ENCODE measurements around the gene SOX5.

DNA sequence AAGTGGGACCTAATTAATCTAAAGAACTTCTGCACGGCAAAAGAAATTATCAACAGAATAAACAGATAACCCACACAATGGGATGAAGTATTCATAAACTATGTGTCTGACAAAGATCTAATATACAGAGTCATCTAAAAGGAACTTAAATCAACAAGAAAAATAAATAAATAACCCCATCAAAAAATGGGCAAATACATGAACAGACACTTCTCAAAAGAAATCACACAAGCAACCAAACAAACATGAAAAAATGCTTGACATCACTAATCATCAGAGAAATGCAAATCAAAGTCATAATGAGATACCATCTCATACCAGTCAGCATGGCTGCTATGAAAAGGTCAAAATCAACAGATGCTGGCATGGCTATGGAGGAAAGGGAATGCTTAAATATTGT lies 466.9 kb downstream of the SOX5 start:
- no peak for TF ChIP-seq JUND (IDR thresholded peaks at IDR 0.05)
- TF ChIP-seq, protein P1, sequence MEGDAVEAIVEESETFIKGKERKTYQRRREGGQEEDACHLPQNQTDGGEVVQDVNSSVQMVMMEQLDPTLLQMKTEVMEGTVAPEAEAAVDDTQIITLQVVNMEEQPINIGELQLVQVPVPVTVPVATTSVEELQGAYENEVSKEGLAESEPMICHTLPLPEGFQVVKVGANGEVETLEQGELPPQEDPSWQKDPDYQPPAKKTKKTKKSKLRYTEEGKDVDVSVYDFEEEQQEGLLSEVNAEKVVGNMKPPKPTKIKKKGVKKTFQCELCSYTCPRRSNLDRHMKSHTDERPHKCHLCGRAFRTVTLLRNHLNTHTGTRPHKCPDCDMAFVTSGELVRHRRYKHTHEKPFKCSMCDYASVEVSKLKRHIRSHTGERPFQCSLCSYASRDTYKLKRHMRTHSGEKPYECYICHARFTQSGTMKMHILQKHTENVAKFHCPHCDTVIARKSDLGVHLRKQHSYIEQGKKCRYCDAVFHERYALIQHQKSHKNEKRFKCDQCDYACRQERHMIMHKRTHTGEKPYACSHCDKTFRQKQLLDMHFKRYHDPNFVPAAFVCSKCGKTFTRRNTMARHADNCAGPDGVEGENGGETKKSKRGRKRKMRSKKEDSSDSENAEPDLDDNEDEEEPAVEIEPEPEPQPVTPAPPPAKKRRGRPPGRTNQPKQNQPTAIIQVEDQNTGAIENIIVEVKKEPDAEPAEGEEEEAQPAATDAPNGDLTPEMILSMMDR (IDR thresholded peaks at IDR 0.05) = no peak
- no peak for TF ChIP-seq TCF12 (IDR thresholded peaks at IDR 0.05)
- TF ChIP-seq EZH2phosphoT487 (IDR thresholded peaks at IDR 0.05; ENCODE audit: borderline replicate concordance, low read depth) = no peak
- no peak for TF ChIP-seq YY1 (IDR thresholded peaks at IDR 0.05; ENCODE audit: low read depth)
- TF ChIP-seq, protein P2, sequence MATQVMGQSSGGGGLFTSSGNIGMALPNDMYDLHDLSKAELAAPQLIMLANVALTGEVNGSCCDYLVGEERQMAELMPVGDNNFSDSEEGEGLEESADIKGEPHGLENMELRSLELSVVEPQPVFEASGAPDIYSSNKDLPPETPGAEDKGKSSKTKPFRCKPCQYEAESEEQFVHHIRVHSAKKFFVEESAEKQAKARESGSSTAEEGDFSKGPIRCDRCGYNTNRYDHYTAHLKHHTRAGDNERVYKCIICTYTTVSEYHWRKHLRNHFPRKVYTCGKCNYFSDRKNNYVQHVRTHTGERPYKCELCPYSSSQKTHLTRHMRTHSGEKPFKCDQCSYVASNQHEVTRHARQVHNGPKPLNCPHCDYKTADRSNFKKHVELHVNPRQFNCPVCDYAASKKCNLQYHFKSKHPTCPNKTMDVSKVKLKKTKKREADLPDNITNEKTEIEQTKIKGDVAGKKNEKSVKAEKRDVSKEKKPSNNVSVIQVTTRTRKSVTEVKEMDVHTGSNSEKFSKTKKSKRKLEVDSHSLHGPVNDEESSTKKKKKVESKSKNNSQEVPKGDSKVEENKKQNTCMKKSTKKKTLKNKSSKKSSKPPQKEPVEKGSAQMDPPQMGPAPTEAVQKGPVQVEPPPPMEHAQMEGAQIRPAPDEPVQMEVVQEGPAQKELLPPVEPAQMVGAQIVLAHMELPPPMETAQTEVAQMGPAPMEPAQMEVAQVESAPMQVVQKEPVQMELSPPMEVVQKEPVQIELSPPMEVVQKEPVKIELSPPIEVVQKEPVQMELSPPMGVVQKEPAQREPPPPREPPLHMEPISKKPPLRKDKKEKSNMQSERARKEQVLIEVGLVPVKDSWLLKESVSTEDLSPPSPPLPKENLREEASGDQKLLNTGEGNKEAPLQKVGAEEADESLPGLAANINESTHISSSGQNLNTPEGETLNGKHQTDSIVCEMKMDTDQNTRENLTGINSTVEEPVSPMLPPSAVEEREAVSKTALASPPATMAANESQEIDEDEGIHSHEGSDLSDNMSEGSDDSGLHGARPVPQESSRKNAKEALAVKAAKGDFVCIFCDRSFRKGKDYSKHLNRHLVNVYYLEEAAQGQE (IDR thresholded peaks at IDR 0.05; ENCODE audit: low read depth, low read length) = no peak

Measured in SK-N-SH (cell line).